Hepatocyte (in vitro differentiated cells): ENCODE data around the gene FPR1.

Source experiments
- CTCF ChIP-seq: fragments of 200-600 bp; sonication (generic); IDR thresholded peaks from 2 replicates; pipeline ENCODE4 v1.5.1; 2016; ENCODE audit warnings: antibody characterized with exemption, mild to moderate bottlenecking; ENCODE audit not compliant: poor library complexity
- EZH2 ChIP-seq: fragments of 200-600 bp; sonication (generic); IDR thresholded peaks from 2 replicates; pipeline ENCODE4 v1.6.1; 2016; ENCODE audit warnings: antibody characterized with exemption, mild to moderate bottlenecking, borderline replicate concordance

GRCh38 chr19:51719251-51719988 lies 32.3 kb downstream of the FPR1 start:
- TF ChIP-seq CTCF = no peak
- TF ChIP-seq EZH2 = no peak
